Stimulated activated naive B cell treated with anti-CD40 and anti-IgM and Interleukin-4, amounts not matched to agents 10 μg/mL and 1 μg/mL and 100 μg/mL, for 72 hours (primary cell): ENCODE measurements around the gene ANKRD65.

Source experiments
- ATAC-seq, 2 donors: fragments of 150-1000 bp; cut with Tn5 transposase; replicated peaks; 2 replicates each; pipeline ENCODE4 v1.10.0; 2021; ENCODE audit warnings: moderate library complexity in 1 of 2
- DNase-seq: peaks from one replicate; pipeline ENCODE4 v3.0.0; 2021
- H3K27ac Mint-ChIP-seq: one replicate; pipeline ENCODE4 v1.8.0; 2022; ENCODE audit warnings: mild to moderate bottlenecking, mixed read lengths
- H3K27me3 Mint-ChIP-seq, 2 donors: one replicate each; pipeline ENCODE4 v1.8.0; 2022; ENCODE audit warnings: mixed read lengths in 2 of 2
- H3K36me3 Mint-ChIP-seq, 2 donors: one replicate each; pipeline ENCODE4 v1.8.0; 2022; ENCODE audit warnings: mixed read lengths in 2 of 2, mild to moderate bottlenecking in 1 of 2
- H3K4me1 Mint-ChIP-seq, 2 donors: one replicate each; pipeline ENCODE4 v1.8.0; 2022; ENCODE audit warnings: mixed read lengths in 2 of 2, mild to moderate bottlenecking in 1 of 2
- H3K4me3 Mint-ChIP-seq, 2 donors: one replicate each; pipeline ENCODE4 v1.8.0; 2022; ENCODE audit warnings: mild to moderate bottlenecking in 2 of 2, mixed read lengths in 2 of 2, moderate library complexity in 1 of 2
- H3K9me3 Mint-ChIP-seq, 2 donors: one replicate each; pipeline ENCODE4 v1.8.0; 2022; ENCODE audit warnings: mixed read lengths in 2 of 2, mild to moderate bottlenecking in 1 of 2

ANKRD65 gene

GRCh38 chr1:1437033-1437903 is 16.2 kb upstream of the ANKRD65 start:
- Mint-ChIP-seq H3K9me3 (no peaks in the 10 kb centered on the region), H3K27ac (no peak overlapping the region), H3K4me3 (peak overlapping the region in 1 of 2 donors; percentile 43), H3K36me3 (no peaks in the 10 kb centered on the region), H3K4me1 (peaks cover 20 to 42% of the 10 kb centered on the region in 2 donors), H3K27me3 (peaks cover 18 to 57% of the 10 kb centered on the region in 2 donors)
- ATAC-seq (no peak), DNase-seq (no peak)

DNA sequence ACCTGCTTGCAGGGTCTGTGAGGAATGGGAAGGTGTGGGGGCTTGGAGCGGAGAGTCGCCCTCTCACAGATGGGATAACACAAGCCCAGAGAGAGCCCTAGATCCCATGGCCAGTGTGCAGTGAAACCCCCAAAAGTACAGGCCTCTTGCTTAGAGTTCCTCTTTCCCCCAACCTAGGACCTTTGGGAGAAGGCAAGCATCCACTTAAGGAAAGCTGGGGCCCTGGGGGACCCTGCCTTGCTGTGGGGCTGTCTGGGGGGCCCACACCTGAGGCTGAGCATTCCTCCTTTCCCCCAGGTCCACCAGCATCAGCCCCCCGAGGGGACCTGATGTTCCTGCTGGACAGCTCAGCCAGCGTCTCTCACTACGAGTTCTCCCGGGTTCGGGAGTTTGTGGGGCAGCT is 15.6 kb upstream of the ANKRD65 start:
- H3K9me3 Mint-ChIP-seq, result no peaks in the 10 kb centered on the region
- H3K4me1 Mint-ChIP-seq, result peaks cover 20 to 43% of the 10 kb centered on the region in 2 donors
- H3K27ac Mint-ChIP-seq, result no peak overlapping the region
- peaks cover 22 to 59% of the 10 kb centered on the region in 2 donors for H3K27me3 Mint-ChIP-seq
- no peak for DNase-seq
- H3K36me3 Mint-ChIP-seq, result no peaks in the 10 kb centered on the region
- peak overlapping the region; percentile 53 to 64 for H3K4me3 Mint-ChIP-seq
- ATAC-seq, result no peak

- Mint-ChIP-seq H3K4me1 (peaks cover 19 to 41% of the 10 kb centered on the region in 2 donors), H3K36me3 (no peaks in the 10 kb centered on the region), H3K27ac (no peak overlapping the region), H3K4me3 (peak overlapping the region; percentile 53 to 64), H3K27me3 (peaks cover 22 to 63% of the 10 kb centered on the region in 2 donors), H3K9me3 (no peaks in the 10 kb centered on the region)
- ATAC-seq (no peak), DNase-seq (no peak)
These were observed 15.0 kb upstream of the ANKRD65 start for GRCh38 chr1:1435911-1436629.

DNA sequence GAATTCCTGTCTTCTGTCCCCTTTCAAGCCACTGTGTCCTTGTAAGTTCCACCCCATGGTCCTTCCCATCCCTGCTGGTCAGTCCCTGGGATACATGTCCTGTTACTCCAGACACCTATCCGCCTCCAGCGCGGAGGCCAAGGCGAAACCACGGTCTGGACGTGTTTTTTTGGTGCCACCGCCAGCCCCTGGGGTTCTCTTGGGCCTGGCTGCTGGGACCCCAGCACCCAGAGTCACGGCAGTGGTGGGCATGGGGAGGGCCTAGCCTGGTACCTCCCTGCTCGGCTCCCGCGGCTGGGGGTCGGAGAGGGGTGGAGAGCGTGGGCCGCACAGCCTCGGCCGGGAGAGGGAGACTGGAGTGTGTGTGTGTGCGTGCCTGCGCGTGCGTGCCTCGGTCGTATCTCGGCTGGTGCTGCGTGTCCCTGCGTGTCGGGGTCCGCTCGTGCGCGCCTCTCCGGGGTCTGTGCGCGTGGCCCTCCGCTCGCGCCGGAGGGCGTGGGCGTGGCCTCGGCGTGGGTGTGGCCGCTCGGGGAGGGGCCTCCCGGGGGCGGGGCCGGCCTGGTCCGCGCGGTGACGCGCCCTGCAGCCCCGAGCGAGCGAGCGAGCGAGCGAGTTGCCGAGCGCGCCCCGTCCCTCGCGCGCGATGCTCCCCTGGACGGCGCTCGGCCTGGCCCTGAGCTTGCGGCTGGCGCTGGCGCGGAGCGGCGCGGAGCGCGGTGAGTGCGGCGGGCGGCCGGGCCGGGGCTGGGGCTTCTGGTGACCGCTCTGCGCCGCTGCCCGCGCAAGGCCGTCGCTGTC is 14.2 kb upstream of the ANKRD65 start, which contains the start of gene VWA1:
TSS of gene VWA1 (plus strand) at position 585 of the 798 bp plus-strand sequence. CDS start at position 644, 59 bp downstream.
- peak; percentile 51 to 62 for ATAC-seq
- Mint-ChIP-seq H3K27ac (peak within 1 kb of the TSS; percentile 37), H3K27me3 (peaks cover 22 to 63% of the 10 kb centered on the region in 2 donors), H3K36me3 (no peaks in the 10 kb centered on the region), H3K4me3 (peak within 1 kb of the TSS; percentile 72 to 78), H3K9me3 (no peaks in the 10 kb centered on the region), H3K4me1 (peaks cover 13 to 34% of the 10 kb centered on the region in 2 donors)
- DNase-seq, result no peak

- Mint-ChIP-seq H3K4me3 (peak overlapping the region; percentile 72 to 78), H3K27ac (no peak overlapping the region), H3K36me3 (no peaks in the 10 kb centered on the region), H3K4me1 (peaks cover 13 to 34% of the 10 kb centered on the region in 2 donors), H3K9me3 (no peaks in the 10 kb centered on the region), H3K27me3 (peaks cover 27 to 69% of the 10 kb centered on the region in 2 donors)
- ATAC-seq (no peak), DNase-seq (no peak)
These were observed 13.7 kb upstream of the ANKRD65 start for GRCh38 chr1:1434824-1435105.

DNA sequence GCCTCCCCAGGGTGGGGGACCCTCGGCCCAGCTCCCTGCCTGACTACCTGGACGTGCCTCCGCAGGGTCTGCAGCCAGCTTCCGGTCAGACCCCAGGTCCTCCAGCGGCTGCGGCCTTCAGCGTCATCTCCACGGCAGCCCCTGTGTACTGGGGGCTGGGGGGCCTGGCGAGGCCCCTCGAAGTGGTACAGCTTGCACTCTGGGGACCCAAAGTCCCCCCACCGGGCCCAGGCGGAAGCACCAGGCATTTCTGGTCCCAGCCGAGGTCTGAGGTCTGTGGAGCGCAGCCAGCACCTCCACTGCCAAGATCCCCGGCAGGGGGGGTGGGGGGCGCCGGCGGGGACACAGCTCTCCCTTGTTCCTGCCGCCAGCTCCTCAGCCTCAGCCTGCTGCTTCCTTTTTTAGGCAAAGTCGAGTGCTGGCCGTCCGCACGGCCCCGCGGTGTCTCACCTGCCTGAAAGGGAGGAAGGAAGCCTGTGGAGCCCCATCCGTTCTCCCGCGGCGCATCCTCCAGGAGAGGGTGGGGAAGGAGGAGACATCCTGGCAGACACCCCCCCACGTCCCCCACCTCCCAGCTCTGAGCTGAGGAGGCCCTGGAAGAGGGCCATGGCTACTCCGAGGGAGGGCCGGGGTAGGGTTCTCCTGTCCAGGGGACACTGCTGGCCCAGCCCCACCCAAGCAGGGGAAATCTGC is 13.2 kb upstream of the ANKRD65 start:
- Mint-ChIP-seq H3K4me3 (peak overlapping the region in 1 of 2 donors; percentile 61), H3K27ac (no peak overlapping the region), H3K4me1 (peaks cover 13 to 34% of the 10 kb centered on the region in 2 donors), H3K36me3 (no peaks in the 10 kb centered on the region), H3K9me3 (no peaks in the 10 kb centered on the region), H3K27me3 (peaks cover 31 to 74% of the 10 kb centered on the region in 2 donors)
- ATAC-seq (peak; percentile 7 to 15), DNase-seq (no peak)

- ATAC-seq (peak; percentile 53 to 62), DNase-seq (no peak)
- H3K4me3 Mint-ChIP-seq, result peak overlapping the region in 1 of 2 donors; percentile 61
- no peaks in the 10 kb centered on the region for H3K36me3 Mint-ChIP-seq
- peaks cover 13 to 34% of the 10 kb centered on the region in 2 donors for H3K4me1 Mint-ChIP-seq
- peak overlapping the region; percentile 31 for H3K27ac Mint-ChIP-seq
- no peaks in the 10 kb centered on the region for H3K9me3 Mint-ChIP-seq
- peaks cover 35 to 76% of the 10 kb centered on the region in 2 donors for H3K27me3 Mint-ChIP-seq
These were observed 12.7 kb upstream of the ANKRD65 start for GRCh38 chr1:1433804-1434130.

GRCh38 chr1:1432951-1433803 is 12.1 kb upstream of the ANKRD65 start:
- peak overlapping the region; percentile 31 for H3K27ac Mint-ChIP-seq
- no peak for DNase-seq
- H3K27me3 Mint-ChIP-seq, result peaks cover 40 to 76% of the 10 kb centered on the region in 2 donors
- H3K36me3 Mint-ChIP-seq, result no peaks in the 10 kb centered on the region
- no peaks in the 10 kb centered on the region for H3K9me3 Mint-ChIP-seq
- no peak overlapping the region for H3K4me3 Mint-ChIP-seq
- peaks cover 15 to 34% of the 10 kb centered on the region in 2 donors for H3K4me1 Mint-ChIP-seq
- ATAC-seq, result peak; percentile 21 to 26

- H3K4me1 Mint-ChIP-seq, result peaks cover 15 to 34% of the 10 kb centered on the region in 2 donors
- no peak overlapping the region for H3K27ac Mint-ChIP-seq
- ATAC-seq (no peak), DNase-seq (no peak)
- H3K36me3 Mint-ChIP-seq, result no peaks in the 10 kb centered on the region
- no peaks in the 10 kb centered on the region for H3K9me3 Mint-ChIP-seq
- no peak overlapping the region for H3K4me3 Mint-ChIP-seq
- H3K27me3 Mint-ChIP-seq, result peaks cover 40 to 75% of the 10 kb centered on the region in 2 donors
These were observed 11.3 kb upstream of the ANKRD65 start for GRCh38 chr1:1432274-1432950.

- Mint-ChIP-seq H3K36me3 (no peaks in the 10 kb centered on the region), H3K4me3 (no peak overlapping the region), H3K27me3 (peaks cover 40 to 73% of the 10 kb centered on the region in 2 donors), H3K9me3 (no peaks in the 10 kb centered on the region), H3K27ac (no peak overlapping the region), H3K4me1 (peaks cover 15 to 34% of the 10 kb centered on the region in 2 donors)
- ATAC-seq (no peak), DNase-seq (no peak)
These were observed 10.8 kb upstream of the ANKRD65 start for GRCh38 chr1:1431845-1432273.

DNA sequence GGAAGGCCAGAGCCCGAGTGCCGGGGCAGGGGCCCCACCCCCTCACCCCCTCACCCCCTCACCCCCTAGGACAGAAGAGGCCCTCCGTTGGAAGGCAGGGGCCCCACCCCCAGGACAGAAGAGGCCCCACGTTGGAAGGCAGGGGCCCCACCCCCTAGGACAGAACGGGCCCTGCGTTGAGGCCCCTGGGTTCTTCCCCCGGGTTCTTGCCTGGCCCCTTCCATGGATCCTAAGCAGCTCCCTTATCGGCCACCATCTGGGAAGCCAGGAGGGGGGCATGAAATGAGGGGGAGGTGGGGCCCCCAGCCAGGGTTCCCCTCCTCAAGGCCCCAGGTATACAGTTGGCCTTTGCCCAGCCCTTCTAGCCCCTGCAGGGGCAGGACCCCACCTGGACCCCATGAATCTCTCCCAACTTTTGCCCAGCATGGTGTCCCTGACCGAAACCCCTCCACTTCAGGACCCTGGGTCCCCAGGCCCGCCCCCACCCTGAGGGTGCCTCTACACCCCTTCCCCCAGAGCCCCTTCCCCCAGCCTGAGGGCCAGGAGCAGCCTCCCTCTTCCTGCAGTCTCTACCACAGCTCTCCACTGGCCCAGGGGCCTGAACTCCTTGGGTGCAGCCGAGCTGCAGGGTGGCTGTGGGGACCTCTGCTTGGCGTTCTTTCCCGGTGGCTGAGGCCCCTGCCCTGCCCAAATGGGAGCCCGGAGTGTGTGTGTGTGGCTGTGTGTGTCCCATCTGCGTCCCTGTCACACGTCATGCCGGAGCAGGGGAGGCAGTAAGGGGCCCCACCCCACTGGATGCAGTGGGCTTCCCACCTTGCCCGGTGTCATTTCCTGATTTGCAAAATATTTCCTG is 10.1 kb upstream of the ANKRD65 start:
- H3K36me3 Mint-ChIP-seq, result no peaks in the 10 kb centered on the region
- H3K27me3 Mint-ChIP-seq, result peaks cover 40 to 72% of the 10 kb centered on the region in 2 donors
- H3K9me3 Mint-ChIP-seq, result no peaks in the 10 kb centered on the region
- ATAC-seq (no peak), DNase-seq (no peak)
- H3K27ac Mint-ChIP-seq, result no peak overlapping the region
- peaks cover 14 to 36% of the 10 kb centered on the region in 2 donors for H3K4me1 Mint-ChIP-seq
- no peak overlapping the region for H3K4me3 Mint-ChIP-seq
